H1 (cell line): ENCODE results near the gene NELL1. TPM values are rescaled to one million over a fixed set of nuclear protein-coding genes. Genes with fewer than 3 reads are reported as not detected.

Experiments used
- GTF2F1 ChIP-seq: IDR thresholded peaks from 2 replicates; pipeline ENCODE4 v1.6.1; 2012; ENCODE audit warnings: low read depth, low read length, improper control_type of control experiment, borderline replicate concordance
- JUN ChIP-seq: IDR thresholded peaks from 2 replicates; pipeline ENCODE4 v1.6.1; 2011; ENCODE audit warnings: low read depth, mild to moderate bottlenecking, improper control_type of control experiment, low read length
- JUND ChIP-seq: IDR thresholded peaks from 2 replicates; pipeline ENCODE4 v1.6.1; 2011; ENCODE audit warnings: mild to moderate bottlenecking, improper control_type of control experiment, low read length
- MAFK ChIP-seq: IDR thresholded peaks from 2 replicates; pipeline ENCODE4 v1.6.1; 2012; ENCODE audit warnings: low read depth, mild to moderate bottlenecking, improper control_type of control experiment, low read length
- RAD21 ChIP-seq, 2 experiments: IDR thresholded peaks in 1 of 2; conservative IDR thresholded peaks in 1 of 2; 2 replicates each; pipeline ENCODE4 v1.6.1; 2011; ENCODE audit warnings: low read depth in 2 of 2, low read length in 2 of 2, improper control_type of control experiment in 1 of 2, inconsistent platforms in 1 of 2, mild to moderate bottlenecking in 1 of 2, moderate library complexity in 1 of 2
- SP1 ChIP-seq: IDR thresholded peaks from 2 replicates; pipeline ENCODE4 v1.6.1; 2011; ENCODE audit warnings: low read depth, low read length
- SUZ12 ChIP-seq: fragments of 200-600 bp; sonication (generic); IDR thresholded peaks from 2 replicates; pipeline ENCODE4 v1.6.1; 2012; ENCODE audit warnings: mild to moderate bottlenecking, inconsistent platforms, low read length, moderate library complexity, mixed read lengths
- ZNF274 ChIP-seq: IDR thresholded peaks from 2 replicates; pipeline ENCODE4 v1.7.0; 2012; ENCODE audit warnings: low read length, borderline replicate concordance; ENCODE audit errors: extremely low read depth
- polyA plus RNA-seq, 7 experiments: library from polyadenylated mRNA; depleted of rRNA in 3 of 7; stranded (reverse) in 5 of 7; unstranded in 2 of 7; fragments of >200 nt in 5 of 7; fragments of 200-250 nt in 2 of 7; gene quantifications; 1 replicate in 5 of 7; 2 replicates in 1 of 7; 4 replicates in 1 of 7; pipeline versions ENCODE4 v1.2.1 to v1.2.3, GENCODE V29; 2011 to 2013; ENCODE audit warnings: missing spikeins in 2 of 7, mixed read lengths in 2 of 7
- total RNA-seq: library from RNA; stranded (reverse); fragmentation: NEBNext Ultra II Directional; extraction: Animal tissue kit (Norgen Biotek cat#: 25700); gene quantifications from 2 replicates; pipeline ENCODE4 v1.2.1, GENCODE V29; 2021
- TF ChIP-seq, protein P1 (sequence below): fragments of 300-600 bp; sonication (generic); IDR thresholded peaks from 2 replicates; pipeline ENCODE4 v1.7.1; 2012; ENCODE audit warnings: low read length, moderate library complexity, mild to moderate bottlenecking, inconsistent platforms; ENCODE audit not compliant: insufficient replicate concordance

The NELL1 gene
- total and polyA plus RNA-seq, 2 of the 8 experiments (the other 6 are each of a cell fraction or from before 2014, with no cell fraction given): 0.21 TPM; not detected in 1

DNA sequence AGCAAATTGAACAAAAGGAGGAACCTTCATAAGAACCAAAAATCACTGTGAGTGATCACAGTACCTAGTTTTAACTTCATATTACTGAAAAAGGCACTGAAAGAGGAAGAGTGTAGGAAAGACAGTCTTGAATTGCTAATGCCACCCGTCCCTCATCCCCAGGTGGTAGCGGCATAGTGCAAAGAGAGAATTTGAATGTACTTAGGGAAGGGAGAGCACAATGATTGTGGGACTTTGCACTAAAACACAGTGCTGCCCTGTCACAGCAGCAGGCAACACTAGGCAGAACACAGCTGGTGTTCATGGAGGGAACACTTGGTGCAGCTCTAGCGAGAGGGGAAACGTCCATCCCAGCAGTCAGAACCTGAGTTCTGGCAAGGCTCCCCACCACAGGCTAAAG lies 807.2 kb downstream of the NELL1 start (continued):
- TF ChIP-seq, protein P1, sequence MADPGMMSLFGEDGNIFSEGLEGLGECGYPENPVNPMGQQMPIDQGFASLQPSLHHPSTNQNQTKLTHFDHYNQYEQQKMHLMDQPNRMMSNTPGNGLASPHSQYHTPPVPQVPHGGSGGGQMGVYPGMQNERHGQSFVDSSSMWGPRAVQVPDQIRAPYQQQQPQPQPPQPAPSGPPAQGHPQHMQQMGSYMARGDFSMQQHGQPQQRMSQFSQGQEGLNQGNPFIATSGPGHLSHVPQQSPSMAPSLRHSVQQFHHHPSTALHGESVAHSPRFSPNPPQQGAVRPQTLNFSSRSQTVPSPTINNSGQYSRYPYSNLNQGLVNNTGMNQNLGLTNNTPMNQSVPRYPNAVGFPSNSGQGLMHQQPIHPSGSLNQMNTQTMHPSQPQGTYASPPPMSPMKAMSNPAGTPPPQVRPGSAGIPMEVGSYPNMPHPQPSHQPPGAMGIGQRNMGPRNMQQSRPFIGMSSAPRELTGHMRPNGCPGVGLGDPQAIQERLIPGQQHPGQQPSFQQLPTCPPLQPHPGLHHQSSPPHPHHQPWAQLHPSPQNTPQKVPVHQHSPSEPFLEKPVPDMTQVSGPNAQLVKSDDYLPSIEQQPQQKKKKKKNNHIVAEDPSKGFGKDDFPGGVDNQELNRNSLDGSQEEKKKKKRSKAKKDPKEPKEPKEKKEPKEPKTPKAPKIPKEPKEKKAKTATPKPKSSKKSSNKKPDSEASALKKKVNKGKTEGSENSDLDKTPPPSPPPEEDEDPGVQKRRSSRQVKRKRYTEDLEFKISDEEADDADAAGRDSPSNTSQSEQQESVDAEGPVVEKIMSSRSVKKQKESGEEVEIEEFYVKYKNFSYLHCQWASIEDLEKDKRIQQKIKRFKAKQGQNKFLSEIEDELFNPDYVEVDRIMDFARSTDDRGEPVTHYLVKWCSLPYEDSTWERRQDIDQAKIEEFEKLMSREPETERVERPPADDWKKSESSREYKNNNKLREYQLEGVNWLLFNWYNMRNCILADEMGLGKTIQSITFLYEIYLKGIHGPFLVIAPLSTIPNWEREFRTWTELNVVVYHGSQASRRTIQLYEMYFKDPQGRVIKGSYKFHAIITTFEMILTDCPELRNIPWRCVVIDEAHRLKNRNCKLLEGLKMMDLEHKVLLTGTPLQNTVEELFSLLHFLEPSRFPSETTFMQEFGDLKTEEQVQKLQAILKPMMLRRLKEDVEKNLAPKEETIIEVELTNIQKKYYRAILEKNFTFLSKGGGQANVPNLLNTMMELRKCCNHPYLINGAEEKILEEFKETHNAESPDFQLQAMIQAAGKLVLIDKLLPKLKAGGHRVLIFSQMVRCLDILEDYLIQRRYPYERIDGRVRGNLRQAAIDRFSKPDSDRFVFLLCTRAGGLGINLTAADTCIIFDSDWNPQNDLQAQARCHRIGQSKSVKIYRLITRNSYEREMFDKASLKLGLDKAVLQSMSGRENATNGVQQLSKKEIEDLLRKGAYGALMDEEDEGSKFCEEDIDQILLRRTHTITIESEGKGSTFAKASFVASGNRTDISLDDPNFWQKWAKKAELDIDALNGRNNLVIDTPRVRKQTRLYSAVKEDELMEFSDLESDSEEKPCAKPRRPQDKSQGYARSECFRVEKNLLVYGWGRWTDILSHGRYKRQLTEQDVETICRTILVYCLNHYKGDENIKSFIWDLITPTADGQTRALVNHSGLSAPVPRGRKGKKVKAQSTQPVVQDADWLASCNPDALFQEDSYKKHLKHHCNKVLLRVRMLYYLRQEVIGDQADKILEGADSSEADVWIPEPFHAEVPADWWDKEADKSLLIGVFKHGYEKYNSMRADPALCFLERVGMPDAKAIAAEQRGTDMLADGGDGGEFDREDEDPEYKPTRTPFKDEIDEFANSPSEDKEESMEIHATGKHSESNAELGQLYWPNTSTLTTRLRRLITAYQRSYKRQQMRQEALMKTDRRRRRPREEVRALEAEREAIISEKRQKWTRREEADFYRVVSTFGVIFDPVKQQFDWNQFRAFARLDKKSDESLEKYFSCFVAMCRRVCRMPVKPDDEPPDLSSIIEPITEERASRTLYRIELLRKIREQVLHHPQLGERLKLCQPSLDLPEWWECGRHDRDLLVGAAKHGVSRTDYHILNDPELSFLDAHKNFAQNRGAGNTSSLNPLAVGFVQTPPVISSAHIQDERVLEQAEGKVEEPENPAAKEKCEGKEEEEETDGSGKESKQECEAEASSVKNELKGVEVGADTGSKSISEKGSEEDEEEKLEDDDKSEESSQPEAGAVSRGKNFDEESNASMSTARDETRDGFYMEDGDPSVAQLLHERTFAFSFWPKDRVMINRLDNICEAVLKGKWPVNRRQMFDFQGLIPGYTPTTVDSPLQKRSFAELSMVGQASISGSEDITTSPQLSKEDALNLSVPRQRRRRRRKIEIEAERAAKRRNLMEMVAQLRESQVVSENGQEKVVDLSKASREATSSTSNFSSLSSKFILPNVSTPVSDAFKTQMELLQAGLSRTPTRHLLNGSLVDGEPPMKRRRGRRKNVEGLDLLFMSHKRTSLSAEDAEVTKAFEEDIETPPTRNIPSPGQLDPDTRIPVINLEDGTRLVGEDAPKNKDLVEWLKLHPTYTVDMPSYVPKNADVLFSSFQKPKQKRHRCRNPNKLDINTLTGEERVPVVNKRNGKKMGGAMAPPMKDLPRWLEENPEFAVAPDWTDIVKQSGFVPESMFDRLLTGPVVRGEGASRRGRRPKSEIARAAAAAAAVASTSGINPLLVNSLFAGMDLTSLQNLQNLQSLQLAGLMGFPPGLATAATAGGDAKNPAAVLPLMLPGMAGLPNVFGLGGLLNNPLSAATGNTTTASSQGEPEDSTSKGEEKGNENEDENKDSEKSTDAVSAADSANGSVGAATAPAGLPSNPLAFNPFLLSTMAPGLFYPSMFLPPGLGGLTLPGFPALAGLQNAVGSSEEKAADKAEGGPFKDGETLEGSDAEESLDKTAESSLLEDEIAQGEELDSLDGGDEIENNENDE: no peak
- TF ChIP-seq JUND: no peak
- TF ChIP-seq GTF2F1: no peak
- TF ChIP-seq MAFK: no peak
- no peak for TF ChIP-seq SUZ12
- TF ChIP-seq RAD21 (IDR thresholded peaks at IDR 0.05 in 1 of 2, conservative IDR thresholded peaks at IDR 0.05 in 1 of 2; ENCODE audit: low read depth in 2 of 2, low read length in 2 of 2): no peak
- no peak for TF ChIP-seq JUN
- TF ChIP-seq SP1: no peak
- TF ChIP-seq ZNF274: no peak
